ENCODE data around the gene ABCB10.

ABCB10 gene

GRCh38 chr1:229570891-229571516, 12.5 kb upstream of the ABCB10 start:
- no peak for ATAC-seq (ENCODE audit: insufficient read depth, low read depth)
- Histone ChIP-seq H3K79me2 (ENCODE audit: insufficient read depth, low read length) (no peaks in the 10 kb centered on the region), H3K27me3 (ENCODE audit: insufficient read depth, low read length, poor library complexity) (no peaks in the 10 kb centered on the region), H3K9me3 (ENCODE audit: insufficient read depth, low read length, severe bottlenecking) (no peaks in the 10 kb centered on the region), H3K4me3 (ENCODE audit: low read depth in 1 of 2, low read length in 2 of 2) (no peak overlapping the region), H3K27ac (ENCODE audit: low read length) (no peak overlapping the region), H3K36me3 (ENCODE audit: insufficient read depth, low read length) (no peaks in the 10 kb centered on the region), H3K9ac (ENCODE audit: low read depth, low read length) (no peak overlapping the region), H3K4me2 (ENCODE audit: insufficient read depth, low read length) (no peak overlapping the region), H4K20me1 (ENCODE audit: insufficient read depth, low read length) (no peaks in the 10 kb centered on the region), H3K4me1 (ENCODE audit: insufficient read depth, low read length) (no peaks in the 10 kb centered on the region), H2AFZ (ENCODE audit: low read depth, low read length) (no peak overlapping the region)
- TF ChIP-seq CTCF (IDR thresholded peaks at IDR 0.05; ENCODE audit: borderline replicate concordance, extremely low read depth, low read length, poor library complexity, severe bottlenecking) = no peak
- no peak for TF ChIP-seq EZH2 (IDR thresholded peaks at IDR 0.05; ENCODE audit: borderline replicate concordance, low read depth, low read length, severe bottlenecking)
- DNase-seq = no peak

- Histone ChIP-seq H3K27me3 (ENCODE audit: insufficient read depth, low read length, poor library complexity) (no peaks in the 10 kb centered on the region), H3K9me3 (ENCODE audit: insufficient read depth, low read length, severe bottlenecking) (no peaks in the 10 kb centered on the region), H3K9ac (ENCODE audit: low read depth, low read length) (no peak overlapping the region), H3K4me2 (ENCODE audit: insufficient read depth, low read length) (no peak overlapping the region), H3K4me1 (ENCODE audit: insufficient read depth, low read length) (no peaks in the 10 kb centered on the region), H3K36me3 (ENCODE audit: insufficient read depth, low read length) (no peaks in the 10 kb centered on the region), H4K20me1 (ENCODE audit: insufficient read depth, low read length) (no peaks in the 10 kb centered on the region), H3K79me2 (ENCODE audit: insufficient read depth, low read length) (no peaks in the 10 kb centered on the region), H3K27ac (ENCODE audit: low read length) (no peak overlapping the region), H2AFZ (ENCODE audit: low read depth, low read length) (no peak overlapping the region), H3K4me3 (ENCODE audit: low read depth in 1 of 2, low read length in 2 of 2) (no peak overlapping the region)
- no peak for ATAC-seq (ENCODE audit: insufficient read depth, low read depth)
- no peak for DNase-seq
- TF ChIP-seq CTCF (IDR thresholded peaks at IDR 0.05; ENCODE audit: borderline replicate concordance, extremely low read depth, low read length, poor library complexity, severe bottlenecking) (no peak), EZH2 (IDR thresholded peaks at IDR 0.05; ENCODE audit: borderline replicate concordance, low read depth, low read length, severe bottlenecking) (no peak)
These were observed 11.8 kb upstream of the ABCB10 start for GRCh38 chr1:229570305-229570704.

GRCh38 chr1:229567109-229567868, 8.8 kb upstream of the ABCB10 start:
- TF ChIP-seq CTCF (IDR thresholded peaks at IDR 0.05; ENCODE audit: borderline replicate concordance, extremely low read depth, low read length, poor library complexity, severe bottlenecking) (no peak), EZH2 (IDR thresholded peaks at IDR 0.05; ENCODE audit: borderline replicate concordance, low read depth, low read length, severe bottlenecking) (no peak)
- Histone ChIP-seq H3K4me3 (ENCODE audit: low read depth in 1 of 2, low read length in 2 of 2) (no peak overlapping the region), H4K20me1 (ENCODE audit: insufficient read depth, low read length) (no peaks in the 10 kb centered on the region), H3K36me3 (ENCODE audit: insufficient read depth, low read length) (no peaks in the 10 kb centered on the region), H3K27ac (ENCODE audit: low read length) (no peak overlapping the region), H3K4me1 (ENCODE audit: insufficient read depth, low read length) (no peaks in the 10 kb centered on the region), H3K9me3 (ENCODE audit: insufficient read depth, low read length, severe bottlenecking) (no peaks in the 10 kb centered on the region), H3K9ac (ENCODE audit: low read depth, low read length) (no peak overlapping the region), H3K79me2 (ENCODE audit: insufficient read depth, low read length) (no peaks in the 10 kb centered on the region), H3K27me3 (ENCODE audit: insufficient read depth, low read length, poor library complexity) (no peaks in the 10 kb centered on the region), H3K4me2 (ENCODE audit: insufficient read depth, low read length) (no peak overlapping the region), H2AFZ (ENCODE audit: low read depth, low read length) (no peak overlapping the region)
- ATAC-seq (ENCODE audit: insufficient read depth, low read depth) (no peak), DNase-seq (no peak)

Data from DND-41 (cell line).